Astrocyte (in vitro differentiated cells and primary cell): ENCODE data around the gene SPAST.
"Not testable (repeated sequence)": the region's sequence is repeated elsewhere in the genome, so short reads cannot be mapped to it uniquely, and the experiment has no call there.

Experiments used
- CTCF ChIP-seq: IDR thresholded peaks from 2 replicates; pipeline ENCODE4 v1.5.1; 2011; ENCODE audit warnings: low read depth, mild to moderate bottlenecking, inconsistent platforms, low read length, moderate library complexity; ENCODE audit not compliant: insufficient read depth
- EZH2 ChIP-seq: IDR thresholded peaks from 2 replicates; pipeline ENCODE4 v1.6.1; 2012; ENCODE audit warnings: mild to moderate bottlenecking, low read length, inconsistent platforms; ENCODE audit not compliant: insufficient read depth

GRCh38 chr2:32164254-32164653 lies 100.9 kb downstream of the SPAST start:
- TF ChIP-seq CTCF, EZH2: not testable (repeated sequence)
